Adrenal gland (tissue), 19 donors: ENCODE measurements around the gene TIMM21. TPM values are rescaled to one million over a fixed set of nuclear protein-coding genes. Genes with fewer than 3 reads are reported as not detected.

Experiments used
- DNase-seq, 7 donors: peaks; one replicate each; pipeline ENCODE4 v3.0.0-alpha.2; 2019 to 2020
- H3K27ac ChIP-seq, 5 donors: fragments of 200-600 bp; sonication (generic) in 4 of 5; 1 replicate in 3 of 5; 2 replicates in 2 of 5; pipeline versions ENCODE4 v1.5.1 to v1.8.0; 2016 to 2020; ENCODE audit warnings: mild to moderate bottlenecking in 1 of 5
- H3K27me3 ChIP-seq: fragments of 200-600 bp; 2 replicates; pipeline ENCODE4 v1.8.0; 2021
- H3K36me3 ChIP-seq, 2 donors: fragments of 200-600 bp; replicated peaks in 1 of 2; 1 replicate in 1 of 2; 2 replicates in 1 of 2; pipeline versions ENCODE4 v1.5.1 to v1.8.0; 2018 to 2022
- H3K4me1 ChIP-seq, 2 donors: fragments of 200-600 bp; replicated peaks in 1 of 2; 1 replicate in 1 of 2; 2 replicates in 1 of 2; pipeline versions ENCODE4 v1.5.1 to v1.8.0; 2018 to 2021
- H3K4me3 ChIP-seq, 4 donors: fragments of 200-600 bp; sonication (generic) in 3 of 4; one replicate each; pipeline ENCODE4 v1.5.1; 2016 to 2018
- H3K9me3 ChIP-seq, 3 donors: fragments of 200-600 bp; sonication (generic) in 1 of 3; replicated peaks in 1 of 3; 1 replicate in 2 of 3; 2 replicates in 1 of 3; pipeline versions ENCODE4 v1.5.1 to v1.8.0; 2016 to 2021
- POLR2A ChIP-seq, 2 donors: fragments of 450-650 bp; IDR thresholded peaks; one replicate each; pipeline ENCODE4 v1.6.1; 2017; ENCODE audit warnings: antibody characterized with exemption in 2 of 2, mild to moderate bottlenecking in 2 of 2, moderate library complexity in 1 of 2
- WGBS, 4 donors: extraction: QIAGEN DNeasy Blood & Tissue Kit in 2 of 4; methylation state at CpG; one replicate each; pipeline versions ENCODE4 v1.1.5 to v1.1.7; 2013 to 2017; 5-methylcytosine and 5-hydroxymethylcytosine counted together
- intact Hi-C, 2 donors: fragments of 100-400 bp; cut with DNase I; formaldehyde crosslinking; loops; one replicate each; pipeline versions ENCODE4 v1.14.1 to v1.15.0; 2022 to 2023
- long read RNA-seq, 10 donors: library from polyadenylated mRNA in 3 of 10; unstranded in 2 of 10; stranded (forward) in 1 of 10; transcript quantifications; one replicate each; pipeline ENCODE4 v2.0.0 and lab custom pipeline, GENCODE V29; 2021 to 2026
- polyA plus RNA-seq, 3 donors: library from polyadenylated mRNA; stranded (reverse); fragments of 200-250 nt in 2 of 3; fragments of 350-450 nt in 1 of 3; fragmentation: Illumina TruSeq in 1 of 3; extraction: RNeasy Lipid Tissue Mini Kit (QIAGEN cat#74804) in 1 of 3; gene quantifications; one replicate each; pipeline ENCODE4 v1.2.3, GENCODE V29; 2013 to 2014
- total RNA-seq, 9 donors: library from RNA; depleted of rRNA in 4 of 9; stranded (reverse); fragments of >200 nt in 4 of 9; fragments of 120-200 nt in 1 of 9; fragmentation: NEBNext Ultra II Directional in 1 of 9; extraction: Animal tissue kit (Norgen Biotek cat#: 25700) in 1 of 9; gene quantifications; one replicate each; pipeline versions ENCODE4 v1.1.0 to v1.2.4, GENCODE V29; 2013 to 2023
- TF ChIP-seq, protein P1 (sequence below), 6 experiments: fragments of 450-650 bp in 4 of 6; fragments of 200-600 bp in 2 of 6; sonication (generic) in 1 of 6; IDR thresholded peaks; 1 replicate in 5 of 6; 2 replicates in 1 of 6; pipeline versions ENCODE4 v1.5.1 to v1.8.0; 2016 to 2021; ENCODE audit warnings: antibody characterized with exemption in 6 of 6, mild to moderate bottlenecking in 2 of 6, moderate library complexity in 1 of 6
- donor health status: healthy with polysubstance abuse.
- donor health status: Bipolar disorder and iron deficiency.
- donor health status: DM: yes; HTN: yes; CAD: no.
- donor health status: DM: no; HTN: no; CAD: no.
- donor health status: DM: no; HTN: no; CAD: no.
- donor health status: DM: yes; HTN: yes; CAD: no.

Gene TIMM21, protein sequence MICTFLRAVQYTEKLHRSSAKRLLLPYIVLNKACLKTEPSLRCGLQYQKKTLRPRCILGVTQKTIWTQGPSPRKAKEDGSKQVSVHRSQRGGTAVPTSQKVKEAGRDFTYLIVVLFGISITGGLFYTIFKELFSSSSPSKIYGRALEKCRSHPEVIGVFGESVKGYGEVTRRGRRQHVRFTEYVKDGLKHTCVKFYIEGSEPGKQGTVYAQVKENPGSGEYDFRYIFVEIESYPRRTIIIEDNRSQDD
- 10 to 100 TPM in 8 of 9 donors, 1 to 10 TPM in 1; 7.1 to 52.4 (median 35.5) TPM for total RNA-seq
- 100 to 1,000 TPM in 1 of 3 donors, 10 to 100 TPM in 2; 17.7 to 102 (median 18.2) TPM for polyA plus RNA-seq
- long read RNA-seq, donor 1, transcript TIMM21-201 (6 exons, 3,095 nt): major isoform, 17 of 35 reads
- long read RNA-seq, donor 1, transcript TIMM21-205 (3 exons, 579 nt): minor isoform, 6 of 35 reads
- long read RNA-seq, donor 1, partial matches to known transcripts: 11 of 35 reads
- long read RNA-seq, donor 1, other reads (novel, unspliced or antisense): 0 of 35 reads
- long read RNA-seq, donor 2, transcript TIMM21-201 (6 exons, 3,095 nt): major isoform, 9 of 10 reads
- long read RNA-seq, donor 2, partial matches to known transcripts: 0 of 10 reads
- long read RNA-seq, donor 2, other reads (novel, unspliced or antisense): 0 of 10 reads
- long read RNA-seq, donor 3, transcript TIMM21-201 (6 exons, 3,095 nt): major isoform, 10 of 11 reads
- long read RNA-seq, donor 3, partial matches to known transcripts: 0 of 11 reads
- long read RNA-seq, donor 3, other reads (novel, unspliced or antisense): 0 of 11 reads
- long read RNA-seq, donor 4, transcript TIMM21-201 (6 exons, 3,095 nt): major isoform, 18 of 20 reads
- long read RNA-seq, donor 4, partial matches to known transcripts: 1 of 20 reads
- long read RNA-seq, donor 4, other reads (novel, unspliced or antisense): 1 of 20 reads
- long read RNA-seq, donor 5, transcript TIMM21-201 (6 exons, 3,095 nt): major isoform, 15 of 21 reads
- long read RNA-seq, donor 5, partial matches to known transcripts: 3 of 21 reads
- long read RNA-seq, donor 5, other reads (novel, unspliced or antisense): 3 of 21 reads
- long read RNA-seq, donor 6, transcript TIMM21-201 (6 exons, 3,095 nt): major isoform, 8 of 14 reads
- long read RNA-seq, donor 6, partial matches to known transcripts: 3 of 14 reads
- long read RNA-seq, donor 6, other reads (novel, unspliced or antisense): 3 of 14 reads
- long read RNA-seq, donor 7, partial matches to known transcripts: 0 of 5 reads
- long read RNA-seq, donor 7, other reads (novel, unspliced or antisense): 0 of 5 reads
- long read RNA-seq, donor 8, transcript TIMM21-201 (6 exons, 3,095 nt): major isoform, 12 of 15 reads
- long read RNA-seq, donor 8, partial matches to known transcripts: 0 of 15 reads
- long read RNA-seq, donor 8, other reads (novel, unspliced or antisense): 0 of 15 reads
- long read RNA-seq, donor 9, transcript TIMM21-201 (6 exons, 3,095 nt): major isoform, 6 of 12 reads
- long read RNA-seq, donor 9, partial matches to known transcripts: 6 of 12 reads
- long read RNA-seq, donor 9, other reads (novel, unspliced or antisense): 0 of 12 reads
- long read RNA-seq, donor 10, transcript TIMM21-201 (6 exons, 3,095 nt): major isoform, 8 of 8 reads
- long read RNA-seq, donor 10, partial matches to known transcripts: 0 of 8 reads
- long read RNA-seq, donor 10, other reads (novel, unspliced or antisense): 0 of 8 reads

DNA sequence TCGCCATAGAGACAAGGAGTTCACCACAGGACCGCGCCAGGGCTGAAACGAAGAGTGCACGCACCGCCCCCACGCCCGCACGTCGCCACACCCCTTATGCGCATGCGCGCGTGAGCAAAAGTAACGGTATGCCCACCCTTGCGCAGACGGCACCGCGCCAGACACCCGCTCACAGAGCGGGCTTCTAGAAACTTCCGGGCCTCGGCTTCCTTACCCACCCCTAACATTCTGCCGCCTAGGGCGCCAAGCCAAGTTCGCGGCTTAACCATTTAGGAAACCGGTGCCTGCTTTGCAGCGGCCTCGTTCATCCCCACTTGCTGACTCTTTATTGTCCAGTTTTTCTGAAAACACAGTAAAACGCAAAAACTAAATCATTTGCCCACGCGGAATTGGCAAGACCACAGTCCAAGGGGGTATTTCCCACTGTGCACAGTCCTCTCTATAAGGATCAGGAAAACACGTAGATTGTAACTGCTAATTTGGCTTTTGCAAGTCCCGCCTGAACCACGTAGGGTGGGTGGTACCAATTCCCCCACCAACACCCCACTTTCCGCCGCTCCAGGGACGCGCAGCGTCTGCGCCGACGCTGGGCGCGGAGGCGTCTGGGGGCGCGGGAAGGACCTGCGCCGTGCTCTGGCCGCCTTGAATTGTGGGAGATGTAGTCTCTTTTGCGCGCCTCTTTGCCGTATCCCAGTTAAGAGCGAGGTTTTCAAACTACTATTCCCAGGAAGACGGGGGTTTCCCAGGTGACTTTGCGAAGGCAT lies at the start of gene TIMM21, which contains the start of gene FBXO15:
TSS of gene TIMM21 (plus strand) at position 745 of the 764 bp plus-strand sequence. CDS start 286 bp downstream, outside the sequence.
TSS of gene FBXO15 (minus strand) at position 56 of the 764 bp plus-strand sequence. CDS start at position 7, 49 bp downstream.
- H3K36me3 ChIP-seq: no peaks in the 10 kb centered on the region
- H3K27ac ChIP-seq: peak within 1 kb of the TSS; percentile 76 to 96 (median 80)
- H3K4me3 ChIP-seq: peak within 1 kb of the TSS in 3 of 4 donors; percentile 68 to 76 (median 75)
- no peaks in the 10 kb centered on the region for H3K9me3 ChIP-seq
- H3K4me1 ChIP-seq: peaks cover 5 to 24% of the 10 kb centered on the region in 2 donors
- TF ChIP-seq POLR2A (IDR thresholded peaks at IDR 0.05): peak; percentile 28 to 59
- TF ChIP-seq, protein P1, sequence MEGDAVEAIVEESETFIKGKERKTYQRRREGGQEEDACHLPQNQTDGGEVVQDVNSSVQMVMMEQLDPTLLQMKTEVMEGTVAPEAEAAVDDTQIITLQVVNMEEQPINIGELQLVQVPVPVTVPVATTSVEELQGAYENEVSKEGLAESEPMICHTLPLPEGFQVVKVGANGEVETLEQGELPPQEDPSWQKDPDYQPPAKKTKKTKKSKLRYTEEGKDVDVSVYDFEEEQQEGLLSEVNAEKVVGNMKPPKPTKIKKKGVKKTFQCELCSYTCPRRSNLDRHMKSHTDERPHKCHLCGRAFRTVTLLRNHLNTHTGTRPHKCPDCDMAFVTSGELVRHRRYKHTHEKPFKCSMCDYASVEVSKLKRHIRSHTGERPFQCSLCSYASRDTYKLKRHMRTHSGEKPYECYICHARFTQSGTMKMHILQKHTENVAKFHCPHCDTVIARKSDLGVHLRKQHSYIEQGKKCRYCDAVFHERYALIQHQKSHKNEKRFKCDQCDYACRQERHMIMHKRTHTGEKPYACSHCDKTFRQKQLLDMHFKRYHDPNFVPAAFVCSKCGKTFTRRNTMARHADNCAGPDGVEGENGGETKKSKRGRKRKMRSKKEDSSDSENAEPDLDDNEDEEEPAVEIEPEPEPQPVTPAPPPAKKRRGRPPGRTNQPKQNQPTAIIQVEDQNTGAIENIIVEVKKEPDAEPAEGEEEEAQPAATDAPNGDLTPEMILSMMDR (IDR thresholded peaks at IDR 0.05): peak in 1 of 6 experiments; percentile 8
- H3K27me3 ChIP-seq: no peaks in the 10 kb centered on the region
- intact Hi-C loops: no loop called here
- DNase-seq: peak; percentile 96 to 98 (median 97)
- WGBS, 4 donors: 0 to 1% (median 0%) methylated on average over 16 to 58 of the region's 58 CpGs

DNA sequence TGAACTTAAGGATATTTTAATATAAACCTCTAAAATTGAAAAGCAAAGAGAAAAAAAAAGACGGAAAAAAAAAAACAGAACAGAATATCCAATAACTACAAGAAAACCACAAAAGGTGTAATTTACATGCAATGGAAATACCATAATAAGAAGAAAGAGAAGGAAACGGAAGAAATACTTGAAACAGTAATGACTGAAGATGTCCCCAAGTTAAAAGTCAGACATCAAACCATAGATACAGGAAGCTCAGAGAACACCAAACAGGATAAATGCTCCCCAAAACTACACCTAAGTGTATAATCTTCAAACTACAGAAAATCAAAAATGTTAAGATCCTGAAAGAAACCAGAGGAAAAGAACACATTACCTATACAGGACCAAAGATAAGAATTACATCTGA lies 39.9 kb upstream of the TIMM21 start:
- Histone ChIP-seq H3K27me3 (no peaks in the 10 kb centered on the region), H3K27ac (no peak overlapping the region), H3K4me3 (no peak overlapping the region), H3K4me1 (no peaks in the 10 kb centered on the region), H3K9me3 (no peaks in the 10 kb centered on the region), H3K36me3 (no peaks in the 10 kb centered on the region)
- TF ChIP-seq, protein P1 (IDR thresholded peaks at IDR 0.05): no peak
- TF ChIP-seq POLR2A (IDR thresholded peaks at IDR 0.05): no peak
- WGBS, 4 donors: 75 to 84% (median 83%) methylated on average over 2 of the region's 2 CpGs
- DNase-seq: no peak
- intact Hi-C loops: no loop called here

DNA sequence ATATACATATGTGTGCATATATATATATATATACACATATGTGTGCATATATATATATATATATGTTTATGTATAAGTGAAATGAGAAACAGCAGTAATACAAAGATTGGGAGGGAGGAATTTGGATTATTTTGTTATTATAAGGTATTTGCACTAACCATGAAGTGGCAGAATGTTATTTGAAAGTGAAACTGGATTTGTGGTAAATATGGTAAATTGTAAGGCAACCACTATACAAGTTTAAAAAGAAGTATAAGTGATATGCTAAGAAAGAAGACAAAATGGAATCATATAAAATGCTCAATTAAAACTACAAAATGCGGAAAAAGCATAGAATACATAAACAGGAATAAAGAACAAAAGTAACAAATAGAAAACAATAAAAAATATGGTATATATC lies 38.2 kb upstream of the TIMM21 start:
- TF ChIP-seq, protein P1 (IDR thresholded peaks at IDR 0.05): no peak
- TF ChIP-seq POLR2A (IDR thresholded peaks at IDR 0.05): no peak
- WGBS, 4 donors: 94 to 100% (median 97%) methylated on average over 1 of the region's 1 CpG
- intact Hi-C loops: no loop called here

More for the DNA sequence above, 38.2 kb upstream of the TIMM21 start:
- H3K4me3 ChIP-seq: no peak overlapping the region
- H3K36me3 ChIP-seq: no peaks in the 10 kb centered on the region
- H3K27me3 ChIP-seq: no peaks in the 10 kb centered on the region
- H3K9me3 ChIP-seq: no peaks in the 10 kb centered on the region
- H3K27ac ChIP-seq: no peak overlapping the region
- no peaks in the 10 kb centered on the region for H3K4me1 ChIP-seq
- DNase-seq: no peak
